ENCODE results near the gene ARID1B. TPM values are rescaled to one million over a fixed set of nuclear protein-coding genes. Genes with fewer than 3 reads are reported as not detected.

The ARID1B gene
- total RNA-seq, 2 experiments from 2014 or later = 42.5 to 43.2 TPM

DNA sequence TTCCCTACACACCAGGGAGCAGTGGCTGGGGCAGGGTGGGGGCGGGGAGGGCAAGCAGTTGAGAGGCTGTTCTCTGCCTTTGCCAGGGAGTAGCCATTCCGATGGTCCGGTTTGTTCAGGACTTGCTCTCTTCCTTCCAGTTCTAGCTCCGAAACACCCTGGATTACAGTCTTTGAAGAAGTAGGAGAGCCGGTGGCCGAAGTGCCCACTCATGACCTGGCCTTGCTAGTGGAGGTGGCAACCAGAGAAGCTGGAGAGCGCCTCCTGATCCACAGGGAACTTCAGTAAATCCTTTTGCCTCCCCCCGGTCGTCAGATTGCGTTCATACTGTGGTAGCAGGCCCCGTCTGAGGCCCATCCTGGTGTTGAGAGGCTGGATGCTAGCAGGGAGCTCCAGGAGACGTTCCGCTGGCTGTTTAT, 92.8 kb downstream of the ARID1B start:
- CTCF ChIA-PET = no interaction called here
- peaks cover 9% of the 10 kb centered on the region for H3K36me3 Mint-ChIP-seq (ENCODE audit: low read depth)
- peaks cover 59% of the 10 kb centered on the region for H3K4me1 Mint-ChIP-seq (ENCODE audit: low read depth)
- no peak for DNase-seq
- no peak overlapping the region for H3K4me3 Mint-ChIP-seq
- no peaks in the 10 kb centered on the region for H3K27me3 Mint-ChIP-seq (ENCODE audit: low read depth)
- no peaks in the 10 kb centered on the region for H3K9me3 Mint-ChIP-seq
- intact Hi-C loops (cut with micrococcal nuclease) = no loop called here
- H3K27ac Mint-ChIP-seq = no peak overlapping the region

DNA sequence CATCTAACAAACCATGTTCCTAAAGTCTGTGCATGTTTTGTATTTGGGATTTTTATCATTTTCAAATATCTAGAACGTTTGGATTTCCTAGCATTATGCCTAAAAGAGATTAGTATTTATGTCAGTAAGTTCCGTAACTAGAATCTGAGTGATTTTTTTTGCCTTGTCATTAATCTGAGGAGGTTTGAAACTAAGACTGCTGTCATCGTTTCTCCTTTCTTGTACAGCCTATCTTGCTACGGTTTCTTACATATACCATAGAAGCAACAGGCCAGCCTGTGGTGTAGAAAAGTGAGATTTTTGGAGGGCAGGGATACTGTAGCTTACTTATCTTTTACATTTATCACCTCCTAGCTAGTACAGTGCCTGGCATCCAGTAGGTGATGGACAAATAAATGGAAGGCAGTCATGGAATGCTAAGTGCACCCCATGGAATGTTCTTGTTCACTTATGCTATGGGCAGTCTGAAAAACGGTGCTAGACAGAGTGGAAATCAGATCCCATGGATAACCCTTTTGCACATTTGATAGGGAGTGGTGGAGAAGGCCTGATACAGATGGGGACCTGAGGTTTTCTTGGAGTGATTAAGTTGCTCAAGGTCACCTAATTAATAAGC, 93.9 kb downstream of the ARID1B start:
- Mint-ChIP-seq H3K4me1 (ENCODE audit: low read depth) (peaks cover 58% of the 10 kb centered on the region), H3K36me3 (ENCODE audit: low read depth) (peaks cover 5% of the 10 kb centered on the region), H3K27ac (no peak overlapping the region), H3K4me3 (no peak overlapping the region), H3K27me3 (ENCODE audit: low read depth) (no peaks in the 10 kb centered on the region), H3K9me3 (no peaks in the 10 kb centered on the region)
- DNase-seq = no peak
- intact Hi-C loops (cut with micrococcal nuclease) = no loop called here
- CTCF ChIA-PET = no interaction called here

DNA sequence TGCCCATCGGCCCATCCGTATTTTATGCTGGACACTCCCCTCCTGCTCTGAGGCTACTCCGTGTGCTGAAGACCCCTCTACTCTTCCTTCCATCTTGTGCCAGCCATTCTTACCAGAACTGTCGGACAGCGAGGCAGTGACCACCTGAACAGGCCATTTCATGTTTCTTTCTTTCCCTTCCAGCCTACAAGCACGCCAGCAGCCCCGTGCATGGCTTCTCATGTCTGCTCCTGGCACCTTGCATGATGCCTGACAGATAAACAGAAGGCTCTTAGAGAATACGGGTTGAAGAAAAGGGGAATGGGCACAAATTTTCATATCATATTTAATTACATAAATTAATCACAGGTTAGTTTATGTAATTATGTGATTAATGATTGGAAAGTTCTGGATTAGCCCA, 95.7 kb downstream of the ARID1B start:
- Mint-ChIP-seq H3K27me3 (ENCODE audit: low read depth) (no peaks in the 10 kb centered on the region), H3K4me1 (ENCODE audit: low read depth) (peaks cover 46% of the 10 kb centered on the region), H3K9me3 (no peaks in the 10 kb centered on the region), H3K4me3 (no peak overlapping the region), H3K27ac (no peak overlapping the region), H3K36me3 (ENCODE audit: low read depth) (peaks cover 6% of the 10 kb centered on the region)
- no peak for DNase-seq
- CTCF ChIA-PET = no interaction called here
- intact Hi-C loops (cut with micrococcal nuclease) = no loop called here

DNA sequence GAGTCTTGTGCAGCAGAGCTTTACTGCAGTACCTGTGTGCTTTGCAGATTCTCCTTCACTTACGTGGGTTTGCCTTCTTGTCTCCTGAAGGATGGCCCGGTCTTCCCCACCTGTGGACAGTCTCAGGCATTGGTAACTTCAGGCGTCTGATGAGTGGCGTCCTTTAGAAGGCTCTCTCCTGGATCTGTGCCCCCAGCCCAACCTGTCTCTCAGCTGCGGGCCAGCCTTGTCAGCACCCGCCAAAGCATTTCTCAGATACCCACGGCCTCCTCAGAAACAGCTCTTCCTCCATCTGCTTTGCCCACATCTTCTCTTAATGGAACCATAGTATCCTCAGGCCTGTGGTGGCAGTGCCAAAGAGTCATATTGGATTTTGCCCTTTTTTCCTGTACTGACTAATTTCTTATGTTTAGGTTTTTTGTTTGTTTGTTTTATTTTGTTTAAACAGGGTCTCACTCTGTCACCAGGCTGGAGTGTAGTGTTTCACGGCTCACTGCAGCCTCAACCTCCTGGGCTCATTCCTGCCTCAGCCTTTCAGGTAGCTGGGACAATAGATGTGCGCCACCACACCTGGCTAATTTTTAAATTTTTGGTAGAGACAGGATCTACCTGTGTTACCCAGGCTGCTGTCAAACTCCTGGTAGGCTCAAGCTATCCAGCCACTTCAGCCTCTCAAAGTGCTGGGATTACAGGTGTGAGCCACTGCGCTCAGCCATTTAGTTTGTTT, 96.6 kb downstream of the ARID1B start:
- no peaks in the 10 kb centered on the region for H3K27me3 Mint-ChIP-seq (ENCODE audit: low read depth)
- H3K36me3 Mint-ChIP-seq (ENCODE audit: low read depth) = peaks cover 8% of the 10 kb centered on the region
- H3K4me1 Mint-ChIP-seq (ENCODE audit: low read depth) = peaks cover 49% of the 10 kb centered on the region
- H3K4me3 Mint-ChIP-seq = no peak overlapping the region
- DNase-seq = no peak
- CTCF ChIA-PET = no interaction called here
- intact Hi-C loops (cut with micrococcal nuclease) = no loop called here
- peak overlapping the region; percentile 11 for H3K27ac Mint-ChIP-seq
- no peaks in the 10 kb centered on the region for H3K9me3 Mint-ChIP-seq

DNA sequence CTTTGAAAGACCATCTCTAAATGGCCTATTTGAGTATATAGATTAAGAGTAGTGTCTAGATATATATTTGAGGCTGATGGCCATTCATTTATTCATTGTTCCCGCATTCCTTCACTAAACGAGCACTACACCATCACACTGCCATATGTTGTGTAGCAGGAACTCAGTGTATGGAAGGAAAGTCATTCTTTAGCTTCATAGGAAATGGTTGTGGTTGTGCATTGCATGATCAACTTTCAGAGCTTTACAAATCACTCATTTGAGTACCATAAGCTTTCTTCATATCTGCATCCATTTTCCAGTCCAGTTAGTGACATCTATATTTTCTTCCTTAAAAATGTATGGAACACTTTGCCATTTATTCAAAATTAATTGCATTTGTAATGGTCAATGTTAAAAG, 97.9 kb downstream of the ARID1B start:
- no peak for DNase-seq
- peaks cover 60% of the 10 kb centered on the region for H3K4me1 Mint-ChIP-seq (ENCODE audit: low read depth)
- H3K4me3 Mint-ChIP-seq = no peak overlapping the region
- no peaks in the 10 kb centered on the region for H3K27me3 Mint-ChIP-seq (ENCODE audit: low read depth)
- no peaks in the 10 kb centered on the region for H3K9me3 Mint-ChIP-seq
- intact Hi-C loops (cut with micrococcal nuclease) = loop anchor here (5.0 kb wide), 1 partner anchor 72 kb away; no protein-coding TSS in a partner anchor
- peaks cover 8% of the 10 kb centered on the region for H3K36me3 Mint-ChIP-seq (ENCODE audit: low read depth)
- CTCF ChIA-PET = no interaction called here
- H3K27ac Mint-ChIP-seq = no peak overlapping the region

DNA sequence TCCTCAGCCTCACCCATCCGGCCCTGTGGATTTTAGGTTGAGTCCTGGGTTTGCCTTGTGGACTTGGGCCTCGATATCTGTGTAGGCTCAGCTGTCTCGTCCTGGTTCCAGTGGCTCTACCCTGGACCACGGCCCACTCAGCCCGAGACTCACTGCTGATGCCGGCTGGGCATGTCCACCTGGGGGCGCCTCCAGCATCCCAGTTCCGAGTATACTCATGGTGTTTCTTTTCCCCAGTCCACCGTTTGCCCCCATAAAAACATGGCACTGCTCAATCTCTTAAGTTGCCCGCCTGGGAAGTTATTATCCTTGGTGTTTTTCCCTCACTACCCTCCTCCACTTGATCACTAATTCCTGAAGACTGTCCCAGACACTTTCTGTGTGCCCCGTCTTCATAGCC, 99.1 kb downstream of the ARID1B start:
- Mint-ChIP-seq H3K9me3 (no peaks in the 10 kb centered on the region), H3K4me1 (ENCODE audit: low read depth) (peaks cover 57% of the 10 kb centered on the region), H3K4me3 (no peak overlapping the region), H3K36me3 (ENCODE audit: low read depth) (peaks cover 8% of the 10 kb centered on the region), H3K27ac (no peak overlapping the region), H3K27me3 (ENCODE audit: low read depth) (no peaks in the 10 kb centered on the region)
- CTCF ChIA-PET = no interaction called here
- DNase-seq = peak; percentile 19
- intact Hi-C loops (cut with micrococcal nuclease) = loop anchor here (5.0 kb wide), 1 partner anchor 71 kb away; no protein-coding TSS in a partner anchor

DNA sequence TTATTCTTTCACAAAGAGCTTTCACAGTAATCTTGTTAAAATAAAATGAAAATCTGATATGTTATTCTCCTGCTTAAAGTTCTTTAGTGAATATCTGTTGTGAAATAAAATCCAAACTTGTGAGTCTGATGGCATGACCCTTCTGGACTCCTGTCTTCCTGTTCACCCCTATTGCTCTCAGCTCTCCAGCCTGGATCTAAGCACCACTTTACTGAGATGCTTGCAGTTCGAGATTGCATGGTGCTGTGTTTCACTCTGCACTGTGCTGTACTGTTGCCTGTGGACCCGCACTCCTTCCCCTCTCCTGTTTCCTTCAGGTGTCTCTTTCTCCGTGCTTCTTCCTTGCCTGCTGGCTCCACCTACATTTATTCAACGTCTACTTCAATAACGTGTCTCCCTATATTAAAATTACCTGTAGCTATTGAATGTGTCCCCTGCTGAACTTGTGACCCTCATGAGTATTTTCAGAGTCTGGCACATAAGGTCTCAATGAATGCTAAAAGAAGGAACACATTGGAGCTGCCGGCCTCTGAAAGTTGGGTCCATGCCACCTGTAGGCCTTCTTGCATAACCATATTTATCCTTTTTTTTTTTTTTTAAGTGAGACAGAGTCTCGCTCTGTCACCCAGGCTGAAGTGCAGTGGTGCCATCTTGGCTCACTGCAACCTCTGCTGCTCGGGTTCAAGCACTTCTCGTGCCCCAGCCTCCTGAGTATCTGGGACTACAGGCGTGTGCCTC, 100.1 kb downstream of the ARID1B start:
- intact Hi-C loops (cut with micrococcal nuclease) = loop anchor here (5.0 kb wide), 1 partner anchor 70 kb away; no protein-coding TSS in a partner anchor
- DNase-seq = no peak
- Mint-ChIP-seq H3K27me3 (ENCODE audit: low read depth) (no peaks in the 10 kb centered on the region), H3K9me3 (no peaks in the 10 kb centered on the region), H3K36me3 (ENCODE audit: low read depth) (peaks cover 8% of the 10 kb centered on the region), H3K4me3 (no peak overlapping the region), H3K4me1 (ENCODE audit: low read depth) (peaks cover 65% of the 10 kb centered on the region), H3K27ac (no peak overlapping the region)
- CTCF ChIA-PET = interaction anchor here (0.6 to 0.7 kb wide), 2 partner anchors 39 to 76 kb away, joined by 3 read pairs; no protein-coding TSS in a partner anchor

DNA sequence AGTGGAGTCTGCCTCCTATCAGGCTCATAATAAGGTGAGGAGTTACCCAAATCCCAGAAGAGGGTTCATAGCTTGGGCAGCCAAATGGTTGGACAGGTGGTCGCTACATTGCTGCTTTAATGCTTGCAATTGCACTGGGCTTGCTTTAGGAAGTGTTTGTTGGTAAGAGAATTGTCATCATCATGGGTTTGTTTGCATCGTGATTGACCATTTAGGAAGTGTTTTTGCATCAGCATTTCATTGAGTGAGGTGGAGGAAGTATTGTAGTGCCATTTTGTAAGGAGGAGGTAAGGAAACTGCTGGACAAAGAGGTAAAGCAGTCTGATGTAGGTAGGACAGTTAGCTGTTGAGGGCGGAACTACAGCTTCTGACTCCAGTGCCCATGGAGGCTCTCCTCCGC, 101.5 kb downstream of the ARID1B start:
- peaks cover 71% of the 10 kb centered on the region for H3K4me1 Mint-ChIP-seq (ENCODE audit: low read depth)
- CTCF ChIA-PET = interaction anchor here (0.7 kb wide), 1 partner anchor 83 kb away, joined by 3 read pairs; no protein-coding TSS in a partner anchor
- no peak for DNase-seq
- no peaks in the 10 kb centered on the region for H3K27me3 Mint-ChIP-seq (ENCODE audit: low read depth)
- no peak overlapping the region for H3K4me3 Mint-ChIP-seq
- no peaks in the 10 kb centered on the region for H3K9me3 Mint-ChIP-seq
- intact Hi-C loops (cut with micrococcal nuclease) = loop anchor here (5.0 kb wide), 1 partner anchor 69 kb away; no protein-coding TSS in a partner anchor
- H3K36me3 Mint-ChIP-seq (ENCODE audit: low read depth) = peaks cover 4% of the 10 kb centered on the region
- no peak overlapping the region for H3K27ac Mint-ChIP-seq

DNA sequence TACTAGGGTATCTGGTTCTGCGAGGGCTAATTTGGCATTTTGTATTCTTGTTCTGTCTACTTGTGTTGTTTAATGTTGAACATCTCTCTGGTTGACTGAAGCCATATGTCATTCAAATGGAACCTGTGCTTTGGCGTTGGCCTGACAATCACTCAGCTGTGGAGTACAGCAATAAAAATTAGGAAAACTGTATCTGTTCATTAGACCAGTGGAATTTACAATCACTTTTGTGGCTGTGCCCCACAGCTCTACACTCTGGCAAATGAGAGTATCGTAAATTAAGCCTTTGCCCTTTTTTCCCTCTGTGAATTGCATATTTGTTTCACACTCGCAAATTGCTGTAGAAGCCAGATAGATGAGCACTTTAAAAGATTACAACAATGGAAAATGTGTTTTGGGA, 102.0 kb downstream of the ARID1B start:
- Mint-ChIP-seq H3K36me3 (ENCODE audit: low read depth) (peaks cover 3% of the 10 kb centered on the region), H3K27me3 (ENCODE audit: low read depth) (no peaks in the 10 kb centered on the region), H3K4me3 (no peak overlapping the region), H3K9me3 (no peaks in the 10 kb centered on the region), H3K27ac (no peak overlapping the region), H3K4me1 (ENCODE audit: low read depth) (peaks cover 71% of the 10 kb centered on the region)
- CTCF ChIA-PET = interaction anchor here (0.7 kb wide), 1 partner anchor 84 kb away, joined by 3 read pairs; no protein-coding TSS in a partner anchor
- intact Hi-C loops (cut with micrococcal nuclease) = loop anchor here (5.0 kb wide), 1 partner anchor 68 kb away; no protein-coding TSS in a partner anchor
- DNase-seq = no peak

DNA sequence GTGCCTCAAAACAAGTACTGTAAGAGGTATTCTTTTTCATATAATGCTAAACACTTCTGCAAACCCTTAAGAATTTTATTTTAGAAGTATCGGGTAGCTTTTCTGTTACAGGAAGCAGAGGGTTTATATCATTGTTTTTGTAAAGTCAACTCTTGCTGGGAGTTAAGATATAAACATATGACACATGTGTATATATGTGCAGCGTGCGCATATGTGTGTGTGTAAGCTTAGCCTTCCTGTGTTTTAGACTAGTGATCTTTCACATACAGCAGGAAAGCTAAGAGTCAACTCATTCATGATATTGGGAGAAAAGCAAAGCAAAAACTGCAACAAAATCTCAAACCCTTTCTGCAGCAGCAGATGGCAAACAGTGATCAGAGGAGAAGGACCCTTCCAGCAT, 102.4 kb downstream of the ARID1B start:
- H3K27me3 Mint-ChIP-seq (ENCODE audit: low read depth) = no peaks in the 10 kb centered on the region
- CTCF ChIA-PET = no interaction called here
- H3K36me3 Mint-ChIP-seq (ENCODE audit: low read depth) = peaks cover 3% of the 10 kb centered on the region
- no peak overlapping the region for H3K4me3 Mint-ChIP-seq
- no peaks in the 10 kb centered on the region for H3K9me3 Mint-ChIP-seq
- intact Hi-C loops (cut with micrococcal nuclease) = loop anchor here (5.0 kb wide), 1 partner anchor 68 kb away; no protein-coding TSS in a partner anchor
- no peak overlapping the region for H3K27ac Mint-ChIP-seq
- DNase-seq = no peak
- peaks cover 71% of the 10 kb centered on the region for H3K4me1 Mint-ChIP-seq (ENCODE audit: low read depth)

DNA sequence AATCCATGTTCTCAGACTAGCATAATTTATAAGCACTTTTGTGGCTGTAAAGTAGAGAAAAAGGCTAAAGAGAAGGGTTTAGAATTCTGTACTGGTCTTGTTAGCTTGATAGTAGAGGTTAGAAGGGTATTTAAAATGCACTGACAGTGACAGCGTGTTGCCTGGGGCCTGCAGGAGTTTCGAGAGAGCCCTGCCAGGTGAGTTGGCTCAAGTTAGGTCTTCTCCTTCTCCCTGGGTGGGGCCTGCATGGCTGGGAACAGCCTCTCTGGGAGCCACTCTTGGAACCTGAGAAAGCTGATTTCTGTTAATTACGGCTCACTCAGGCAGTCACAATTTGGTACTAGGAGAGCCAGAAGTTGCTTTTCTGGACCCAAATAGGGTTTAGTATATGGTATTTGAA, 103.7 kb downstream of the ARID1B start:
- CTCF ChIA-PET = no interaction called here
- intact Hi-C loops (cut with micrococcal nuclease) = no loop called here
- no peak for DNase-seq
- no peak overlapping the region for H3K27ac Mint-ChIP-seq
- peaks cover 3% of the 10 kb centered on the region for H3K36me3 Mint-ChIP-seq (ENCODE audit: low read depth)
- H3K4me1 Mint-ChIP-seq (ENCODE audit: low read depth) = peaks cover 63% of the 10 kb centered on the region
- no peak overlapping the region for H3K4me3 Mint-ChIP-seq
- H3K9me3 Mint-ChIP-seq = no peaks in the 10 kb centered on the region
- H3K27me3 Mint-ChIP-seq (ENCODE audit: low read depth) = no peaks in the 10 kb centered on the region

Measured in activated naive CD4-positive, alpha-beta T cell treated with anti-CD3 and anti-CD28 coated beads for 36 hours (primary cell).